ENCODE results near the gene FUOM. TPM values are rescaled to one million over a fixed set of nuclear protein-coding genes. Genes with fewer than 3 reads are reported as not detected.

The FUOM gene
- total RNA-seq, 1 donor from 2014 or later = 42.6 TPM

- H3K4me1 Mint-ChIP-seq = peaks cover 12% of the 10 kb centered on the region
- no peaks in the 10 kb centered on the region for H3K9me3 Mint-ChIP-seq
- no peak for DNase-seq (ENCODE audit: low spot score in 2 of 2, unreplicated experiment in 2 of 2)
- H3K36me3 Mint-ChIP-seq = peaks cover 5% of the 10 kb centered on the region
- no peaks in the 10 kb centered on the region for H3K27me3 Mint-ChIP-seq (ENCODE audit: low read depth)
- peak overlapping the region; percentile 30 for H3K27ac Mint-ChIP-seq
- peak overlapping the region; percentile 71 for H3K4me3 Mint-ChIP-seq
- no peak for TF ChIP-seq CTCF (IDR thresholded peaks at IDR 0.05; ENCODE audit: unreplicated experiment)
Observed at GRCh38 chr10:133309720-133310398, 48.0 kb downstream of the FUOM start.

GRCh38 chr10:133309100-133309719 is 48.6 kb downstream of the FUOM start:
- peak overlapping the region; percentile 59 for H3K27ac Mint-ChIP-seq
- no peak for TF ChIP-seq CTCF (IDR thresholded peaks at IDR 0.05; ENCODE audit: unreplicated experiment)
- H3K36me3 Mint-ChIP-seq = peaks cover 5% of the 10 kb centered on the region
- no peaks in the 10 kb centered on the region for H3K9me3 Mint-ChIP-seq
- no peaks in the 10 kb centered on the region for H3K27me3 Mint-ChIP-seq (ENCODE audit: low read depth)
- H3K4me1 Mint-ChIP-seq = peaks cover 12% of the 10 kb centered on the region
- peak; percentile 90 to 97 for DNase-seq (ENCODE audit: low spot score in 2 of 2, unreplicated experiment in 2 of 2)
- H3K4me3 Mint-ChIP-seq = peak overlapping the region; percentile 71

- peak; percentile 77 to 90 for DNase-seq (ENCODE audit: low spot score in 2 of 2, unreplicated experiment in 2 of 2)
- Mint-ChIP-seq H3K4me1 (peaks cover 12% of the 10 kb centered on the region), H3K27ac (peak within 1 kb of the TSS; percentile 99)
Observed at GRCh38 chr10:133308421-133309099, 49.3 kb downstream of the FUOM start, which contains the start of the genes TUBGCP2 and ZNF511. TSS of gene TUBGCP2 (minus strand) at chr10:133308872. CDS start at chr10:133302941, 5,931 bp downstream. TSS of gene ZNF511 (plus strand) at chr10:133308914. CDS start at chr10:133308944, 30 bp downstream.

GRCh38 chr10:133307776-133308420 is 49.9 kb downstream of the FUOM start:
- Mint-ChIP-seq H3K27me3 (ENCODE audit: low read depth) (no peaks in the 10 kb centered on the region), H3K36me3 (peaks cover 5% of the 10 kb centered on the region)
- DNase-seq (ENCODE audit: low spot score in 2 of 2, unreplicated experiment in 2 of 2) = peak in 1 of 2 experiments; percentile 82

More at GRCh38 chr10:133308421-133309099, 49.3 kb downstream of the FUOM start, which contains the start of the genes TUBGCP2 and ZNF511:
- Mint-ChIP-seq H3K36me3 (peaks cover 5% of the 10 kb centered on the region), H3K27me3 (ENCODE audit: low read depth) (no peaks in the 10 kb centered on the region), H3K9me3 (no peaks in the 10 kb centered on the region), H3K4me3 (peak within 1 kb of the TSS; percentile 95)
- no peak for TF ChIP-seq CTCF (IDR thresholded peaks at IDR 0.05; ENCODE audit: unreplicated experiment)

More at GRCh38 chr10:133307776-133308420, 49.9 kb downstream of the FUOM start:
- Mint-ChIP-seq H3K9me3 (no peaks in the 10 kb centered on the region), H3K4me3 (peak overlapping the region; percentile 95), H3K4me1 (peaks cover 12% of the 10 kb centered on the region), H3K27ac (peak overlapping the region; percentile 99)
- peak; percentile 72 for TF ChIP-seq CTCF (IDR thresholded peaks at IDR 0.05; ENCODE audit: unreplicated experiment)

Measured in mesothelial cell of epicardium (in vitro differentiated cells).